HepG2 (cell line): ENCODE results near the gene FPGS. TPM values are rescaled to one million over a fixed set of nuclear protein-coding genes. Genes with fewer than 3 reads are reported as not detected.
A peak's percentile ranks its signal among the peaks of the same experiment; 100 is the strongest.

ENCODE experiments used
- GRHL1 ChIP-seq: sonication (generic); formaldehyde crosslinking; conservative IDR thresholded peaks from 2 replicates; pipeline ENCODE4 v1.8.0; 2022; ENCODE audit warnings: missing genetic modification reagents
- GTF2F1 ChIP-seq: fragments of 150-350 bp; IDR thresholded peaks from 2 replicates; pipeline ENCODE4 v1.6.1; 2014; ENCODE audit warnings: low read length
- IRX3 ChIP-seq: sonication (generic); formaldehyde crosslinking; IDR thresholded peaks from 2 replicates; pipeline ENCODE4 v1.8.1; 2023; ENCODE audit warnings: mild to moderate bottlenecking, low read depth, missing genetic modification reagents, borderline replicate concordance
- MYC ChIP-seq: sonication (generic); formaldehyde crosslinking; IDR thresholded peaks from 2 replicates; pipeline ENCODE4 v1.9.0; 2021; ENCODE audit warnings: missing genetic modification reagents, borderline replicate concordance
- NFAT5 ChIP-seq: sonication (generic); formaldehyde crosslinking; IDR thresholded peaks from 2 replicates; pipeline ENCODE4 v1.4.0; 2020; ENCODE audit warnings: missing genetic modification reagents
- NKX3-1 ChIP-seq: sonication (generic); formaldehyde crosslinking; IDR thresholded peaks from 2 replicates; pipeline ENCODE4 v1.5.0; 2020; ENCODE audit warnings: missing genetic modification reagents
- PAF1 ChIP-seq: IDR thresholded peaks from 2 replicates; pipeline ENCODE4 v1.6.1; 2016; ENCODE audit warnings: missing genetic modification reagents, missing compliant biosample characterization
- RAD21 ChIP-seq: fragments of 450-650 bp; formaldehyde crosslinking; IDR thresholded peaks from 2 replicates; pipeline ENCODE4 v1.5.0; 2020; ENCODE audit warnings: mild to moderate bottlenecking
- THYN1 ChIP-seq: sonication (generic); formaldehyde crosslinking; IDR thresholded peaks from 2 replicates; pipeline ENCODE4 v1.8.1; 2023; ENCODE audit warnings: low read depth, mild to moderate bottlenecking, moderate library complexity, missing genetic modification reagents, borderline replicate concordance
- YY1 ChIP-seq: IDR thresholded peaks from 2 replicates; pipeline ENCODE4 v1.6.1; 2011; ENCODE audit warnings: low read length, low read depth, moderate library complexity, mild to moderate bottlenecking; ENCODE audit not compliant: insufficient read depth, insufficient replicate concordance
- ZFP36L1 ChIP-seq: sonication (generic); formaldehyde crosslinking; IDR thresholded peaks from 2 replicates; pipeline ENCODE4 v1.8.0; 2022; ENCODE audit warnings: mild to moderate bottlenecking, missing genetic modification reagents, moderate library complexity
- ZFX ChIP-seq: sonication (generic); formaldehyde crosslinking; IDR thresholded peaks from 2 replicates; pipeline ENCODE4 v1.4.0; 2020; ENCODE audit warnings: mild to moderate bottlenecking, low read depth, missing genetic modification reagents, moderate library complexity
- ZFY ChIP-seq: sonication (generic); formaldehyde crosslinking; IDR thresholded peaks from 2 replicates; pipeline ENCODE4 v1.4.0; 2020; ENCODE audit warnings: missing genetic modification reagents
- ZNF354B ChIP-seq: sonication (generic); formaldehyde crosslinking; IDR thresholded peaks from 2 replicates; pipeline ENCODE4 v1.8.0; 2022; ENCODE audit warnings: mild to moderate bottlenecking, missing genetic modification reagents
- ZNF430 ChIP-seq: sonication (generic); formaldehyde crosslinking; IDR thresholded peaks from 2 replicates; pipeline ENCODE4 v1.9.0; 2021; ENCODE audit warnings: mild to moderate bottlenecking, missing genetic modification reagents
- ZNF501 ChIP-seq: sonication (generic); formaldehyde crosslinking; IDR thresholded peaks from 2 replicates; pipeline ENCODE4 v1.5.1; 2020; ENCODE audit warnings: mild to moderate bottlenecking, moderate library complexity, missing genetic modification reagents
- ZNF737 ChIP-seq: sonication (generic); formaldehyde crosslinking; IDR thresholded peaks from 2 replicates; pipeline ENCODE4 v1.5.0; 2020; ENCODE audit warnings: missing genetic modification reagents, mild to moderate bottlenecking, borderline replicate concordance
- polyA plus RNA-seq, 8 experiments: library from polyadenylated mRNA; depleted of rRNA in 3 of 8; stranded (reverse) in 7 of 8; unstranded in 1 of 8; fragments of >200 nt; fragmentation: Illumina TruSeq in 4 of 8; extraction: Trizol in 4 of 8; gene quantifications; 2 replicates each; pipeline versions ENCODE4 v1.2.1 to v1.2.3, GENCODE V29; 2011 to 2016; ENCODE audit warnings: low read depth in 4 of 8, missing spikeins in 1 of 8, mixed read lengths in 1 of 8; ENCODE audit not compliant: insufficient read depth in 1 of 8
- total RNA-seq, 5 experiments: library from RNA; depleted of rRNA; stranded (reverse); fragments of >200 nt; fragmentation: Illumina TruSeq; extraction: Trizol; gene quantifications; 2 replicates each; pipeline ENCODE4 v1.2.3, GENCODE V29; 2016; ENCODE audit warnings: low read depth in 1 of 5
- TF ChIP-seq, protein P1 (sequence below): sonication (generic); formaldehyde crosslinking; IDR thresholded peaks from 2 replicates; pipeline ENCODE4 v1.4.0; 2020; ENCODE audit warnings: missing genetic modification reagents, borderline replicate concordance
- TF ChIP-seq, protein P2 (sequence below): IDR thresholded peaks from 2 replicates; pipeline ENCODE4 v1.6.1; 2016; ENCODE audit warnings: low read depth

The FPGS gene
- total and polyA plus RNA-seq, 2 of the 13 experiments (the other 11 are each of a cell fraction or from before 2014, with no cell fraction given): 35.6 to 36.8 TPM

DNA sequence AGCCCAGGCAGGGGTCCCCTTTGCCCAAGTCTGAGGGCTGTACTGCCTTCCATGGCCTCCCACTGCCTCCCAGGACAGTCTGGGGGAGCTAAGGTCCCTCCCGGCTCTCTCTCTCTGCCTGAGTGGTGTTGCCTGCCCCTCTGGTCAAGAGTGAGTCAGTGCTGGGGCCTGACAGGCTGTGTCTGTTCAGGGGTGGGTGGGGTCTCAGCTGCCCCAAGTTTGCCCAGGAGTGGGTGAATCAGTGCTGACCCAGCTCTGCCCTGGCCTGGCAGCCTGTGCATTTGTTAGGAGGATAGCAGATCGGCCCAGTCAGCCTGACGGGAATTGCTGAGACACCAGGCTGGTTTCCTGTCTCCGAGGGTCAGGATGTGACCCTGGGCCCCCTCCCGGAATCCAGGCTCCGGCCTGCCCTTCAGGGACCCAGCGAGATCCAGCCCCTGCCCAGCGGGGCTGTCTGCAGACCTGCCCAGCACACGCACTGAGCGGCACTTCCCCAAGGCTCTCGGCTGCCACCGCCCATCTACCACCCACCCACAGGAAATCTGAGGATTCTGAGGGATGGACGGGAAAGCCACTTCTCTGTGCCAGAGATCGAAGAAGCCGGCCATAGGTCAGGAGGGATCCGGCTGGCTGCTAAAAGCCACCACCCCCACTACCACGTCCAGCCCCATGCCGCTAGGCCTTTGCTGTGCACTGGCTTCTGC is 35.8 kb downstream of the FPGS start (continued):
- no peak for TF ChIP-seq ZNF737 (CRISPR knock-in tag)
- TF ChIP-seq, protein P1, sequence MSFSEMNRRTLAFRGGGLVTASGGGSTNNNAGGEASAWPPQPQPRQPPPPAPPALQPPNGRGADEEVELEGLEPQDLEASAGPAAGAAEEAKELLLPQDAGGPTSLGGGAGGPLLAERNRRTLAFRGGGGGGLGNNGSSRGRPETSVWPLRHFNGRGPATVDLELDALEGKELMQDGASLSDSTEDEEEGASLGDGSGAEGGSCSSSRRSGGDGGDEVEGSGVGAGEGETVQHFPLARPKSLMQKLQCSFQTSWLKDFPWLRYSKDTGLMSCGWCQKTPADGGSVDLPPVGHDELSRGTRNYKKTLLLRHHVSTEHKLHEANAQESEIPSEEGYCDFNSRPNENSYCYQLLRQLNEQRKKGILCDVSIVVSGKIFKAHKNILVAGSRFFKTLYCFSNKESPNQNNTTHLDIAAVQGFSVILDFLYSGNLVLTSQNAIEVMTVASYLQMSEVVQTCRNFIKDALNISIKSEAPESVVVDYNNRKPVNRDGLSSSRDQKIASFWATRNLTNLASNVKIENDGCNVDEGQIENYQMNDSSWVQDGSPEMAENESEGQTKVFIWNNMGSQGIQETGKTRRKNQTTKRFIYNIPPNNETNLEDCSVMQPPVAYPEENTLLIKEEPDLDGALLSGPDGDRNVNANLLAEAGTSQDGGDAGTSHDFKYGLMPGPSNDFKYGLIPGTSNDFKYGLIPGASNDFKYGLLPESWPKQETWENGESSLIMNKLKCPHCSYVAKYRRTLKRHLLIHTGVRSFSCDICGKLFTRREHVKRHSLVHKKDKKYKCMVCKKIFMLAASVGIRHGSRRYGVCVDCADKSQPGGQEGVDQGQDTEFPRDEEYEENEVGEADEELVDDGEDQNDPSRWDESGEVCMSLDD (CRISPR knock-in tag): no peak
- no peak for TF ChIP-seq ZNF430 (CRISPR knock-in tag)
- TF ChIP-seq THYN1 (CRISPR knock-in tag): no peak
- TF ChIP-seq PAF1 (CRISPR knock-in tag): no peak
- TF ChIP-seq MYC (CRISPR knock-in tag): no peak
- no peak for TF ChIP-seq NKX3-1 (CRISPR knock-in tag)
- TF ChIP-seq ZFY (CRISPR knock-in tag): peak; percentile 66
- no peak for TF ChIP-seq ZNF354B
- no peak for TF ChIP-seq ZFP36L1
- TF ChIP-seq IRX3 (CRISPR knock-in tag): no peak
- TF ChIP-seq YY1: peak; percentile 17
- TF ChIP-seq ZNF501 (CRISPR knock-in tag): no peak
- TF ChIP-seq ZFX (CRISPR knock-in tag): peak; percentile 76
- TF ChIP-seq GTF2F1: no peak
- TF ChIP-seq GRHL1 (CRISPR knock-in tag): no peak
- TF ChIP-seq RAD21 (CRISPR knock-in tag): 0 out of 2 replicates have a peak, but pooled peaks have one; percentile 11
- TF ChIP-seq, protein P2, sequence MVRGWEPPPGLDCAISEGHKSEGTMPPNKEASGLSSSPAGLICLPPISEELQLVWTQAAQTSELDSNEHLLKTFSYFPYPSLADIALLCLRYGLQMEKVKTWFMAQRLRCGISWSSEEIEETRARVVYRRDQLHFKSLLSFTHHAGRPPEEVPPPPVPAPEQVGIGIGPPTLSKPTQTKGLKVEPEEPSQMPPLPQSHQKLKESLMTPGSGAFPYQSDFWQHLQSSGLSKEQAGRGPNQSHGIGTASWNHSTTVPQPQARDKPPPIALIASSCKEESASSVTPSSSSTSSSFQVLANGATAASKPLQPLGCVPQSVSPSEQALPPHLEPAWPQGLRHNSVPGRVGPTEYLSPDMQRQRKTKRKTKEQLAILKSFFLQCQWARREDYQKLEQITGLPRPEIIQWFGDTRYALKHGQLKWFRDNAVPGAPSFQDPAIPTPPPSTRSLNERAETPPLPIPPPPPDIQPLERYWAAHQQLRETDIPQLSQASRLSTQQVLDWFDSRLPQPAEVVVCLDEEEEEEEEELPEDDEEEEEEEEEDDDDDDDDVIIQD (CRISPR knock-in tag): no peak
- TF ChIP-seq NFAT5 (CRISPR knock-in tag): no peak
